Large intestine (tissue), 12 donors: Measurements from ENCODE around the gene TBC1D5. TPM values are rescaled to one million over a fixed set of nuclear protein-coding genes. Genes with fewer than 3 reads are reported as not detected.
"Not testable (repeated sequence)": the region's sequence is repeated elsewhere in the genome, so short reads cannot be mapped to it uniquely, and the experiment has no call there.

Source experiments
- DNase-seq, 2 donors: peaks; one replicate each; pipeline versions ENCODE4 v3.0.0 to v3.0.0-alpha.2; 2013
- H3K27ac ChIP-seq: one replicate; pipeline ENCODE4 v1.5.1; 2013; ENCODE audit warnings: low read length
- H3K27me3 ChIP-seq: 2 replicates; pipeline ENCODE4 v1.6.1; 2013; ENCODE audit warnings: low read length; ENCODE audit not compliant: control insufficient read depth, insufficient read depth
- H3K36me3 ChIP-seq: 2 replicates; pipeline ENCODE4 v1.6.1; 2013; ENCODE audit warnings: low read length; ENCODE audit not compliant: control insufficient read depth, insufficient read depth
- H3K4me1 ChIP-seq: one replicate; pipeline ENCODE4 v1.6.1; 2013; ENCODE audit warnings: low read length; ENCODE audit not compliant: control insufficient read depth, insufficient read depth
- H3K4me3 ChIP-seq: one replicate; pipeline ENCODE4 v1.5.1; 2013; ENCODE audit warnings: low read length
- H3K9me3 ChIP-seq: one replicate; pipeline ENCODE4 v1.6.1; 2013; ENCODE audit warnings: mild to moderate bottlenecking, low read depth, low read length, moderate library complexity; ENCODE audit not compliant: control insufficient read depth
- WGBS: methylation state at CpG from one replicate; pipeline ENCODE4 v1.1.5; 2013; ENCODE audit warnings: low lambda C conversion rate; ENCODE audit not compliant: insufficient coverage; 5-methylcytosine and 5-hydroxymethylcytosine counted together
- long read RNA-seq, 11 donors: transcript quantifications; one replicate each; lab custom pipeline, GENCODE V29; 2026
- polyA plus RNA-seq: library from polyadenylated mRNA; unstranded; fragments of 120-200 nt; gene quantifications from one replicate; pipeline ENCODE4 v1.2.1, GENCODE V29; 2013

The TBC1D5 gene, protein sequence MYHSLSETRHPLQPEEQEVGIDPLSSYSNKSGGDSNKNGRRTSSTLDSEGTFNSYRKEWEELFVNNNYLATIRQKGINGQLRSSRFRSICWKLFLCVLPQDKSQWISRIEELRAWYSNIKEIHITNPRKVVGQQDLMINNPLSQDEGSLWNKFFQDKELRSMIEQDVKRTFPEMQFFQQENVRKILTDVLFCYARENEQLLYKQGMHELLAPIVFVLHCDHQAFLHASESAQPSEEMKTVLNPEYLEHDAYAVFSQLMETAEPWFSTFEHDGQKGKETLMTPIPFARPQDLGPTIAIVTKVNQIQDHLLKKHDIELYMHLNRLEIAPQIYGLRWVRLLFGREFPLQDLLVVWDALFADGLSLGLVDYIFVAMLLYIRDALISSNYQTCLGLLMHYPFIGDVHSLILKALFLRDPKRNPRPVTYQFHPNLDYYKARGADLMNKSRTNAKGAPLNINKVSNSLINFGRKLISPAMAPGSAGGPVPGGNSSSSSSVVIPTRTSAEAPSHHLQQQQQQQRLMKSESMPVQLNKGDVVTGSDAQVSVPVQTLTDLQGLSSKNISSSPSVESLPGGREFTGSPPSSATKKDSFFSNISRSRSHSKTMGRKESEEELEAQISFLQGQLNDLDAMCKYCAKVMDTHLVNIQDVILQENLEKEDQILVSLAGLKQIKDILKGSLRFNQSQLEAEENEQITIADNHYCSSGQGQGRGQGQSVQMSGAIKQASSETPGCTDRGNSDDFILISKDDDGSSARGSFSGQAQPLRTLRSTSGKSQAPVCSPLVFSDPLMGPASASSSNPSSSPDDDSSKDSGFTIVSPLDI
- 35.7 TPM for polyA plus RNA-seq
- long read RNA-seq, donor 1: 0 reads
- long read RNA-seq, donor 2: 0 reads
- long read RNA-seq, donor 3: 0 reads
- long read RNA-seq, donor 4: 0 reads
- long read RNA-seq, donor 5: 0 reads
- long read RNA-seq, donor 6: 0 reads
- long read RNA-seq, donor 7: 0 reads
- long read RNA-seq, donor 8: 0 reads
- long read RNA-seq, donor 9: 0 reads
- long read RNA-seq, donor 10: 0 reads
- long read RNA-seq, donor 11: 0 reads

DNA sequence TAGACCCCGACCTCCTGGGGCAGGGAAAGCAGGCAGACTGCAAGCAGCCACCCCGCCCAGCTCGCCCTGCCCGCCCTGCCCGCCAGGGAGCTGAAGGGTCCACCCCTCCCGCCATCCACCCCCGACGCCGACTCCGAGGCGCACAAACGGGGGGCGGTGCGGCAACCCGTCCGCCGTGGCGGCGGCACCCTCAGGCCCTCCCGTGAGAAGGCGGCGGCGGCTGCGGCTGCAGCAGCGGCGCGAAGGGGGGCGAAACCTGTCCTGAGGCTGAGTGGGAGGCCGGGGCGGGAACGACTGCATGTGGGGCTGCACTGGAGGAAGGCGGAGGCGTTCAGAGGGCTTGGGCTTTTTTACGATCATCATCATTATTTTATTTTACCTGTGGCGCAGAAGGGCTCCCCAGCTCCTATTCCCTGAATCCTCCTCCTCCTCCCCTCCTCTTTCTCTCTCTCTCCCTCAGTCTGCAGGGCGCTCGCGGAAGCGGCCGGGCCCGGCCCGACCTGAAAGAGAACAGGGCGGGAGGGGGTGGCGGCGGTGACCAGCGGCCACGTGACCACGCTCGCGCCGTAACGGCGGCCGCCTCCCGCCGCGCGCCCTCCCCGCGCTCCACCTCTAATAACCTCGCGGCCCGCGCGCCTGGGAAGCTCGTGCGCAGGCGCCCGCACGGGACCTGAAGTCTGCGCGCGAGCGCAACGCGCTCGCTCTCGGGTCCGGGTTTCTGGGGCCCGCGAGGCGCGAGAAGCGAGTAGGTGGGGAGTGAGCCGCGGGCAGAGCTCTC, at the start of gene TBC1D5:
Gene TBC1D5, minus strand, starts transcription at position 530 of the 778 bp plus-strand sequence. CDS start 234,061 bp downstream, outside the sequence.
- Histone ChIP-seq H3K9me3 (no peaks in the 10 kb centered on the region), H3K4me1 (peaks cover 10% of the 10 kb centered on the region), H3K27ac (peak within 1 kb of the TSS; percentile 98), H3K4me3 (peak within 1 kb of the TSS; percentile 80), H3K27me3 (no peaks in the 10 kb centered on the region), H3K36me3 (no peaks in the 10 kb centered on the region)
- peak; percentile 99 for DNase-seq
- WGBS: no CpG with 5 or more reads among the region's 86 CpGs

DNA sequence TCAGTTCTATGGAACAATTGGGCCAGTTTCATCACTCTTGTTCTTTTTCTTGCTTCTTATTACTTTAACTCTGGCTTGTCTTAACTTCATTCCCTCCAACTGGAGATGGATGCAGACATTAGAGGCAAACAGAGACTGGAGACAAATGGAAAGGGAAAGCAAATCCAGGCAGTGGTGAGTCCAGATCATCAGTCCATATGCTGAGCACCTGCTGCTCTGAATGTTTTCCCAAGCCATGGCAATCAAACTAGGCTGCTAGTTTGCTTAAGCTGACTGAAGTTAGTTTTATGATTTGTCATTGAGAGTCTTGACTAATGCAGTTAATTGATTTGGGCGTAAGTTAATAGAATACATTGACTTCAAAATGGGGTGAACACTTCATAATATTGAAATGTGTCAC, 41.0 kb upstream of the TBC1D5 start:
- Histone ChIP-seq H3K4me3 (no peak overlapping the region), H3K4me1 (no peaks in the 10 kb centered on the region), H3K27ac (no peak overlapping the region), H3K9me3 (no peaks in the 10 kb centered on the region), H3K36me3 (no peaks in the 10 kb centered on the region), H3K27me3 (no peaks in the 10 kb centered on the region)
- no CpG with 5 or more reads among the region's 1 CpG for WGBS
- no peak for DNase-seq

DNA sequence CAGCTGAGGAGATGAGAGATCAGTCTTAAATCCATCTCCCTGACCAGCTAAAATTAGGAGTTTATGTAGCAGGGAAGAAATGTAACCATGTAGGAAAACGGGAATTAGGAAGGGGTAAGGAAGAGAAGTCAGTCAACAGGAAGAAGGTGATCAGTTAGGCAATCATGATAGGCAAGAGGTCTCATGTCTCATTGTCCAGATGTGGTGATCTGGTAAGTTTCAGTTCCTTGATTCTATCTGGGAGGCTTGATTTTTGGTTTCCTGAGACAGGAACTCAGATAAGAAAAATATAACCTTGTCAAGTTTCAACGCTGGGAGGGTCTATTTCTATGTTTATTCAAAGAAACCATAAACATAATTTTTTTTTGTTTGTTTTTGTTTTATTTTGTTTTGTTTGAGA, 40.3 kb upstream of the TBC1D5 start:
- H3K27ac ChIP-seq: no peak overlapping the region
- WGBS: 60% methylated on average over 1 of the region's 2 CpGs

DNA sequence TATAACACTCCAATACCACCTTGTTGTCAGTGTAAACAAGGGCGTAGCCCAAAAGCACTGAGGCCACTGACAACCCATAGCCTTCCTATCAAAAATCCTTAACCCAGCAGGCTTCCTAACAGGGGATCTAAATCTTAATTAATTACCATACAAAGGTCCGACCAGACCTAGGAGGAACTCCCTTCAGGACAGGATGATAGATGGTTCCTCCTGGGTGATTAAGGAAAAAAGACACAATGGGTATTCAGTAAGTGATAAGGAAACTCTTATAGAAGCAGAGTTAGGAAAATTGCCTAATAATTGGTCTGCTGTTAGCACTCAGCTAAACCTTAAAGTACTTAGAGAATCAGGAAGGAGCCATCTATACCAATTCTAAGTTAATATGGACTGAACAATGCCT, 37.9 kb upstream of the TBC1D5 start:
- H3K4me1 ChIP-seq, H3K4me3 ChIP-seq, DNase-seq, H3K9me3 ChIP-seq, H3K27ac ChIP-seq, H3K36me3 ChIP-seq, H3K27me3 ChIP-seq: not testable (repeated sequence)
- WGBS: no CpG with 5 or more reads among the region's 2 CpGs

More for the DNA sequence above, 40.3 kb upstream of the TBC1D5 start:
- no peak for DNase-seq
- no peaks in the 10 kb centered on the region for H3K4me1 ChIP-seq
- no peak overlapping the region for H3K4me3 ChIP-seq
- no peaks in the 10 kb centered on the region for H3K27me3 ChIP-seq
- H3K36me3 ChIP-seq: no peaks in the 10 kb centered on the region
- H3K9me3 ChIP-seq: no peaks in the 10 kb centered on the region

DNA sequence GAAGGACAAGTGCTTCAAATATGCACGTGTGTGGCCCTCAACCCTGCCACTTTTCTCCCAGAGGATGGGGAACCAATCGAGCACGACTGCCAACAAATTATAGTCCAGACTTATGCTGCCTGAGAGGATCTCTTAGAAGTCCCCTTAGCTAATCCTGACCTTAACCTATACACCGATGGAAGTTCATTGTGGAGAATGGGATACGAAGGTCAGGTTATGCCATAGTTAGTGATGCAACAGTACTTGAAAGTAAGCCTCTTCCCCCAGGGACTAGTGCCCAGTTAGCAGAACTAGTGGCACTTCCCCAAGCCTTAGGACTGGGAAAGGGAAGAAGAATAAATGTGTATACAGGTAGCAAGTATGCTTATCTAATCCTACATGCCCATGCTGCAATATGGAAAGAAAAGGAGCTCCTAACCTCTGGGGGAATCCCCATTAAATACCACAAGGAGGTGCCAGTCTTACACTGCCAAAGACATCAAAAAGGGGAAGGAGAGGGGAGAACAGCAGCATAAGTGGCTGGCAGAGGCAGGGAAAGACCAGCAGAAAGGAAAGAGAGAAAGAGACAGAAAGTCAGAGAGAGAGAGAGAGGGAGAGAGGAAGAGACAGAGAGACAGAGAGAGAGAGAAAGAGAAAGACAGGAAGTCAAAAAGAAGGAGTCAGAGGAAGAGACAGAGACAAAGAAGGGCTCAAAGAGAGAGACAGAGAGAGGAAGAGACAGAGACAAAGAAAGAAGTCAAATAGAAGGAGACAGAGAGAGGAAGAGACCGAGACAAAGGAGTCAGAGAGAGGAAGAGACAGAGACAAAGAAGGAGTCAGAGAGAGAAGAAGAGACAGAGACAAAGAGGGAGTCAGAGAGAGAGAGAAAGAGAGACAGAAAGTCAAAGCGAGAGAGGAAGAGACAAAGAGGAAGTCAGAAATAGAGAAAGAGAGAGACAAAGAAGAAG, 37.1 kb upstream of the TBC1D5 start:
- DNase-seq: peak in 1 of 2 donors; percentile 7
- 100% methylated on average over 2 of the region's 7 CpGs for WGBS
- not testable (repeated sequence) for H3K9me3 ChIP-seq, H3K36me3 ChIP-seq, H3K4me3 ChIP-seq, H3K27me3 ChIP-seq, H3K27ac ChIP-seq, H3K4me1 ChIP-seq

DNA sequence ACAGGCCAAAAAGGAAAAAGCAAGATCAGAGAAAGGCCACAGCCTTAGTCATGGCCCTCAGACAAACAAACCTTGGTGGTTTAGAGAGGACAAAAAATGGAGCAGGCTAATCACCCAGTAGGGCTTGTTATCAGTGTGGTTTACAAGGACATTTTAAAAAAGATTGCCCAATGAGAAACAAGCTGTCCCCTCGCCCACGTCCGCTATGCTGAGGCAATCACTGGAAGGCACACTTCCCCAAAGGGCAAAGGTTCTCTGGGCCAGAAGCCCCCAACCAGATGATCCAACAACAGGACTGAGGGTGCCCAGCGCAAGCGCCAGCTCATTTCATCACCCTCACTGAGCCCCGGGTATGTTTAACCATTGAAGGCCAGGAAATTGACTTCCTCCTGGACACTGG, 34.9 kb upstream of the TBC1D5 start:
- H3K36me3 ChIP-seq, H3K4me3 ChIP-seq, H3K4me1 ChIP-seq, DNase-seq, H3K9me3 ChIP-seq, H3K27me3 ChIP-seq, H3K27ac ChIP-seq: not testable (repeated sequence)
- WGBS: no CpG with 5 or more reads among the region's 6 CpGs

DNA sequence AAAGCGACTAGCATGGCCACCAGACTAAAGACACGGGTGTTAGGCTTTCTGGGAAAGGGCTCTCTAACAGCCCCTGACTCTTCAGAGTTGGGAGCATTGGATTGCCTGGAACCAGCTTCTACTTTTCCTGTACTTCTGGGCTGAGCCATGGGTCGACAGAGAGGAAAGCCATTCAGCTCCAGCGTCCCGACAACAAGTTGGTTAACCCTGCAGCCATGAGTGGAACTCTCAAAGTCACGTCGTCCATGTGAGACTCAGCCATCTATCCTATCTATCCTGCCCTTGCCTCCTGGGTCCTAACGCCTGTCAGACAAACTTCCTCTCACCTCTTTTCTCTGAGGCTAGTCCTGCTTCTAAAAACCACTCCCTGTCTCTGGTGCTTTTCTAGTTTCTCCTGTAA, 32.6 kb upstream of the TBC1D5 start:
- H3K4me3 ChIP-seq: no peak overlapping the region
- WGBS: no CpG with 5 or more reads among the region's 8 CpGs

DNA sequence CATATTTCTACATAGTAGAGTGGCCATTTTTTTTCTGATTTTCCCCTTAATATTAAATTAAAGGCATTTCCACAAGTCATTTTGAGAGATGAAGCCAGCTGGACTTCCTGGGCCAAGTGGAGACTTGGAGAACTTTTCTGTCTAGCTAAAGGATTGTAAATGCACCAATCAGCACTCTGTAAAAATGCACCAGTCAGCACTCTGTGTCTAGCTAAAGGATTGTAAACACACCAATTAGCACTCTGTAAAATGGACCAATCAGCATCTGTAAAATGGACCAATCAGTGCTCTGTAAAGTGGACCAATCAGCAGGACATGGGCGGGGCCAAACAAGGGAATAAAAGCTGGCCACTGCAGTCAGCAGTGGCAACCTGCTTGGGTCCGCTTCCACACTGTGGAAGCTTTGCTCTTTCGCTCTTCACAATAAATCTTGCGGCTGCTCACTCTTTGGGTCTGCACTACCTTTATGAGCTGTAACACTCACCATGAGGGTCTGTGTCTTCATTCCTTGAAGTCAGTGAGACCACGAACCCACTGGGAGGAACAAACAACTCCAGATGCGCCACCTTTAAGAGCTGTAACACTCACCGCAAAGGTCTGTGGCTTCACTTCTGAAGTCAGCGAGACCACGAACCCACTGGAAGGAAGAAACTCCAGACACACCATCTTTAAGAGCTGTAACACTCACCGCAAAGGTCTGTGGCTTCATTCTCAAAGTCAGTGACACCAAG, 31.9 kb upstream of the TBC1D5 start:
- DNase-seq, H3K4me1 ChIP-seq, H3K27ac ChIP-seq, H3K4me3 ChIP-seq, H3K36me3 ChIP-seq, H3K27me3 ChIP-seq, H3K9me3 ChIP-seq: not testable (repeated sequence)
- whole genome bisulfite sequencing: no CpG with 5 or more reads among the region's 10 CpGs

More for the DNA sequence above, 32.6 kb upstream of the TBC1D5 start:
- Histone ChIP-seq H3K27ac (no peak overlapping the region), H3K27me3 (no peaks in the 10 kb centered on the region), H3K4me1 (no peaks in the 10 kb centered on the region), H3K36me3 (no peaks in the 10 kb centered on the region), H3K9me3 (no peaks in the 10 kb centered on the region)
- DNase-seq: no peak

DNA sequence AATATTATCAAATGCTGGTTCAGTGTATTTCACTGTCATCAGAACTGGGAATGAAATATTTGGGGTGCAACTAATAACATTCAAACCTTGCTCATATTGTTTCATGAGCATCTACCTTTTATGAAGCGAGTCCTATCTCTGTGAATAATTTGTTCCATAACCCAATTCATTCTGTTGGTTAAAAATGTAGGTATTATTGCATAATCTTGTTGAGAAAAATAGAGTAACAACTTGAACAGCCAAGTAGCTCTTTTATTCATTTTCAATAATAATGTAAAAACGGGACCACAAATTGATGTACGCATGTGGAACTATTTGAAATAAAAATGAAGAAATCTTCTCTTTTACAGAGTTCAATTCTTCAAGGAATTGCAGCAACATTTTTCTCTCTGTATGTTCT, 30.1 kb upstream of the TBC1D5 start:
- WGBS: 100% methylated on average over 2 of the region's 3 CpGs
- Histone ChIP-seq H3K9me3 (no peaks in the 10 kb centered on the region), H3K27me3 (no peaks in the 10 kb centered on the region), H3K4me1 (no peaks in the 10 kb centered on the region), H3K4me3 (no peak overlapping the region), H3K27ac (no peak overlapping the region), H3K36me3 (no peaks in the 10 kb centered on the region)
- no peak for DNase-seq
